Spleen (tissue), 11 donors: Measurements from ENCODE around the gene CAMK2G. TPM values are rescaled to one million over a fixed set of nuclear protein-coding genes. Genes with fewer than 3 reads are reported as not detected.
A peak's percentile ranks its signal among the peaks of the same experiment; 100 is the strongest.

Experiments
- DNase-seq: peaks from one replicate; pipeline ENCODE4 v3.0.0-alpha.2; 2020
- H3K27ac ChIP-seq, 8 donors: fragments of 200-600 bp; sonication (generic) in 7 of 8; 1 replicate in 4 of 8; 2 replicates in 4 of 8; pipeline versions ENCODE4 v1.5.0 to v1.8.0; 2016 to 2021; ENCODE audit warnings: inconsistent platforms in 4 of 8, mild to moderate bottlenecking in 4 of 8, moderate library complexity in 1 of 8
- H3K27me3 ChIP-seq, 7 donors: fragments of 200-600 bp; sonication (generic) in 6 of 7; replicated peaks in 1 of 7; 1 replicate in 4 of 7; 2 replicates in 3 of 7; pipeline versions ENCODE4 v1.5.0 to v1.8.0; 2016 to 2021; ENCODE audit warnings: inconsistent platforms in 3 of 7, mild to moderate bottlenecking in 1 of 7
- H3K36me3 ChIP-seq, 6 donors: fragments of 200-600 bp; sonication (generic) in 5 of 6; 1 replicate in 4 of 6; 2 replicates in 2 of 6; pipeline versions ENCODE4 v1.5.0 to v1.8.0; 2016 to 2021; ENCODE audit warnings: inconsistent platforms in 2 of 6
- H3K4me1 ChIP-seq, 6 donors: fragments of 200-600 bp; sonication (generic) in 5 of 6; 1 replicate in 3 of 6; 2 replicates in 3 of 6; pipeline versions ENCODE4 v1.5.0 to v1.8.0; 2016 to 2021; ENCODE audit warnings: inconsistent platforms in 3 of 6
- H3K4me3 ChIP-seq, 8 donors: fragments of 200-600 bp; sonication (generic) in 7 of 8; 1 replicate in 4 of 8; 2 replicates in 4 of 8; pipeline versions ENCODE4 v1.5.0 to v1.8.0; 2016 to 2021; ENCODE audit warnings: inconsistent platforms in 4 of 8, mild to moderate bottlenecking in 4 of 8, moderate library complexity in 2 of 8
- H3K9me3 ChIP-seq, 8 donors: fragments of 200-600 bp; sonication (generic) in 7 of 8; 1 replicate in 4 of 8; 2 replicates in 4 of 8; pipeline versions ENCODE4 v1.5.0 to v1.8.0; 2016 to 2021; ENCODE audit warnings: inconsistent platforms in 4 of 8
- POLR2A ChIP-seq, 3 donors: fragments of 450-650 bp; IDR thresholded peaks; one replicate each; pipeline ENCODE4 v1.5.1; 2017; ENCODE audit warnings: antibody characterized with exemption in 3 of 3, mild to moderate bottlenecking in 1 of 3
- POLR2AphosphoS5 ChIP-seq, 3 donors: sonication (generic); formaldehyde crosslinking; IDR thresholded peaks; one replicate each; pipeline ENCODE4 v1.5.1; 2017; ENCODE audit warnings: antibody characterized with exemption in 3 of 3
- WGBS, 5 donors: extraction: QIAGEN DNeasy Blood & Tissue Kit in 3 of 5; methylation state at CpG; one replicate each; pipeline versions ENCODE4 v1.1.5 to v1.1.7; 2013 to 2018; 5-methylcytosine and 5-hydroxymethylcytosine counted together
- intact Hi-C: fragments of 100-400 bp; cut with DNase I; formaldehyde crosslinking; loops from one replicate; pipeline ENCODE4 v1.15.0; 2023; ENCODE audit warnings: low total_unique reads
- polyA plus RNA-seq, 3 donors: library from polyadenylated mRNA; stranded (reverse); fragments of 200-250 nt; gene quantifications; one replicate each; pipeline ENCODE4 v1.2.1, GENCODE V29; 2013
- total RNA-seq, 7 donors: library from RNA; depleted of rRNA in 3 of 7; stranded (reverse); fragments of >200 nt in 3 of 7; fragmentation: NEBNext Ultra II Directional in 4 of 7; extraction: Animal tissue kit (Norgen Biotek cat#: 25700) in 4 of 7; gene quantifications; one replicate each; pipeline versions ENCODE4 v1.1.0 to v1.2.1, GENCODE V29; 2016 to 2021
- TF ChIP-seq, protein P1 (sequence below), 11 experiments: fragments of 200-600 bp in 7 of 11; fragments of 450-650 bp in 4 of 11; sonication (generic) in 4 of 11; IDR thresholded peaks in 8 of 11; conservative IDR thresholded peaks in 3 of 11; 1 replicate in 7 of 11; 2 replicates in 4 of 11; pipeline versions ENCODE4 v1.4.0 to v1.8.0; 2016 to 2021; ENCODE audit warnings: antibody characterized with exemption in 11 of 11, inconsistent platforms in 4 of 11, mild to moderate bottlenecking in 1 of 11
- donor health status: healthy with polysubstance abuse.
- donor health status: DM: no; HTN: no; CAD: no; lungs with moderate emphysema.
- donor health status: DM: no; HTN: no; CAD: no.
- donor health status: Bipolar disorder and iron deficiency.
- donor health status: healthy.
- donor health status: DM: no; HTN: no; CAD: no.
- donor health status: DM: yes; HTN: yes; CAD: no.

The CAMK2G gene
- total and polyA plus RNA-seq, 10 donors = 10.4 to 55.2 (median 43.9) TPM

DNA sequence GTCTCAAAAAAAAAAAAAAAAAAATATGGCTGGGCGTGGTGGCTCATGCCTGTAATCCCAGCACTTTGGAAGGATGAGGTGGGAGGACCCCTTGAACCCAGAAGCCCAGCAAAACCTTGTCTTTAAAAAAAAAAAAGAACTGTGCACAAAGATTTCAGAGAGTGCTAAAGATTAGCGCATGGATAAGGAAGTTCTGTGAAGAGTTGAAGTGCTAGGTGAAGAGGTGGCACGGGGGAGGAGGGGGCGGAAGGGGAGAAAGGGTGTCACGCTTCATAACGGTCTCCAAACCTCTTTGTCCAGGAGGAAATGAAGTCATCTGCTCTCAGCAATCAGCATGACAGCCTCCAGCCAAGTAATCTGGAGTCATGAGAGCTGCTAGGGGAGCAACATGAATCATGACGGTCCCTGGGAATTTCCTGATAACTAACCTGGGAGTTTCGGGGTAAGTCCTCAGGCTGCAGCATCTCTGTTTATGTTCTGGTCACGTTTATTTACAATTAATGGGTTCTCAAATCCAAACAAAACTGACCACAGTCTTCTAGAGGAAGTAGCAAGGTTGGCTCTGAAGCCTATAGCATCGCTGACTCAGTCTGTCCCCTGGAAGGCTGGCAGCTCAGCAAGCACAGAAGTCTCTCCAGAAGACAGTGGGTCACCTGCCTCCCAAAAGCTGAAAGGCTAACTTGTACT lies 34.6 kb upstream of the CAMK2G start:
- peaks cover 0 to 66% (median 8%) of the 10 kb centered on the region in 7 donors for H3K27me3 ChIP-seq
- intact Hi-C loops = no loop called here
- H3K36me3 ChIP-seq = peaks cover 0 to 6% (median 0%) of the 10 kb centered on the region in 6 donors
- TF ChIP-seq POLR2A (IDR thresholded peaks at IDR 0.05) (no peak), POLR2AphosphoS5 (IDR thresholded peaks at IDR 0.05) (peak in 1 of 3 donors; percentile 44)
- H3K27ac ChIP-seq = peak overlapping the region in 7 of 8 donors; percentile 52 to 88 (median 69)
- peak overlapping the region in 1 of 8 donors; percentile 35 for H3K4me3 ChIP-seq
- peaks cover 3 to 76% (median 47%) of the 10 kb centered on the region in 6 donors for H3K4me1 ChIP-seq
- 1 to 9% (median 5%) methylated on average over 8 to 10 of the region's 10 CpGs for WGBS, 5 donors
- no peak for DNase-seq
- H3K9me3 ChIP-seq = no peaks in the 10 kb centered on the region

GRCh38 chr10:73907841-73908517 lies 33.6 kb upstream of the CAMK2G start:
- peak overlapping the region in 7 of 8 donors; percentile 59 to 88 (median 69) for H3K27ac ChIP-seq
- no peak for DNase-seq
- H3K4me3 ChIP-seq = no peak overlapping the region
- no peaks in the 10 kb centered on the region for H3K36me3 ChIP-seq
- no peaks in the 10 kb centered on the region for H3K9me3 ChIP-seq
- peaks cover 0 to 65% (median 8%) of the 10 kb centered on the region in 7 donors for H3K27me3 ChIP-seq
- WGBS, 5 donors = 50 to 68% (median 59%) methylated on average over 6 of the region's 6 CpGs
- TF ChIP-seq POLR2A (IDR thresholded peaks at IDR 0.05) = no peak
- TF ChIP-seq, protein P1, sequence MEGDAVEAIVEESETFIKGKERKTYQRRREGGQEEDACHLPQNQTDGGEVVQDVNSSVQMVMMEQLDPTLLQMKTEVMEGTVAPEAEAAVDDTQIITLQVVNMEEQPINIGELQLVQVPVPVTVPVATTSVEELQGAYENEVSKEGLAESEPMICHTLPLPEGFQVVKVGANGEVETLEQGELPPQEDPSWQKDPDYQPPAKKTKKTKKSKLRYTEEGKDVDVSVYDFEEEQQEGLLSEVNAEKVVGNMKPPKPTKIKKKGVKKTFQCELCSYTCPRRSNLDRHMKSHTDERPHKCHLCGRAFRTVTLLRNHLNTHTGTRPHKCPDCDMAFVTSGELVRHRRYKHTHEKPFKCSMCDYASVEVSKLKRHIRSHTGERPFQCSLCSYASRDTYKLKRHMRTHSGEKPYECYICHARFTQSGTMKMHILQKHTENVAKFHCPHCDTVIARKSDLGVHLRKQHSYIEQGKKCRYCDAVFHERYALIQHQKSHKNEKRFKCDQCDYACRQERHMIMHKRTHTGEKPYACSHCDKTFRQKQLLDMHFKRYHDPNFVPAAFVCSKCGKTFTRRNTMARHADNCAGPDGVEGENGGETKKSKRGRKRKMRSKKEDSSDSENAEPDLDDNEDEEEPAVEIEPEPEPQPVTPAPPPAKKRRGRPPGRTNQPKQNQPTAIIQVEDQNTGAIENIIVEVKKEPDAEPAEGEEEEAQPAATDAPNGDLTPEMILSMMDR (IDR thresholded peaks at IDR 0.05 in 8 of 11, conservative IDR thresholded peaks at IDR 0.05 in 3 of 11) = no peak
- no peak for TF ChIP-seq POLR2AphosphoS5 (IDR thresholded peaks at IDR 0.05)
- peaks cover 3 to 73% (median 47%) of the 10 kb centered on the region in 6 donors for H3K4me1 ChIP-seq
- intact Hi-C loops = no loop called here

DNA sequence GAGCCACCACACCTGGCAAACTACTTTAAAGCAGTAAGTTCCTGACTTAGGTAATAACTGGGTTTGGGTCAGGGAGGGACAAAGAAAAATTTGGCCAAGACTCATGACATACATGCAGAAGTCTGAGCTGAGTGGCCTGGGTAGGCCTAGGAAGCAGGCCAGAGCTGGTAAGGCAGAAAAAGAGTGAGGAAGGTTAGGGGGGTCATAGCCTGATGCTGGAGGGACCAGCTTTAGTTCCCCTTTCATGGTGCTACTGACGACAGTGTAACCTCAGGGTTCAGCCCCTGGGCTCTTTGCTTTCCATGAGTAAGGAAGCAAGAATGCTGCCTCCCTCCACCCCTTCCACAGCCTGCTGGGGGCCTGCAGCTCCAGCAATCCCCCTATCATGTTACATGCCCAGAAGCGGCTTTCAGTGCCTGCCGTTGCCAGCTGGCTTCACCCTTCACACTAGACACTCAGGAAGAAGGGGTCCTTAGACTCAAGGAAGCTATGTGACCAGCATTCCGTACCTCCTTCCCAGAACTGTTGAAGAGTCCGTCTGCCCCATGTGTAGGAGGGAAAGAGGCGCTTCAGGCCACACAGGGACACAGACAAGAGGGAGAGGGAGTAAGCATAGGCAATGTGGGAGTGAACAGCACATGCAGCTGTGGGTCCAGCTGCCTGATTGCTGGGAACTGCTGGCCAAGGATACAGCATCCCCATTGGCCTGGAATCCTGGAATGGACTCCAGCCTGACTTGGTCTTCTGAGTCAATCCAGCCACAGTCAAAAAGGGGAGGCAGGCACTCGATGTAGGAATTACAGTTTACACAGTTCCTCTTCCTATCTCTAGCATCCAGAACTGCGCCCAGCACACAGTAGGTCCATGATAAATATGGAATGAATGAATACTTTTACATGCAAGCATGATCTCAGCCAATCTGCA lies 32.4 kb upstream of the CAMK2G start:
- H3K27ac ChIP-seq = peak overlapping the region in 7 of 8 donors; percentile 59 to 88 (median 69)
- H3K9me3 ChIP-seq = no peaks in the 10 kb centered on the region
- TF ChIP-seq POLR2A (IDR thresholded peaks at IDR 0.05) (no peak), POLR2AphosphoS5 (IDR thresholded peaks at IDR 0.05) (peak; percentile 22 to 77 (median 76))
- 61 to 69% (median 66%) methylated on average over 8 of the region's 8 CpGs for WGBS, 5 donors
- intact Hi-C loops = no loop called here
- H3K36me3 ChIP-seq = no peaks in the 10 kb centered on the region
- no peak for DNase-seq
- peaks cover 3 to 76% (median 43%) of the 10 kb centered on the region in 6 donors for H3K4me1 ChIP-seq
- no peak overlapping the region for H3K4me3 ChIP-seq
- H3K27me3 ChIP-seq = peaks cover 0 to 53% (median 7%) of the 10 kb centered on the region in 7 donors

DNA sequence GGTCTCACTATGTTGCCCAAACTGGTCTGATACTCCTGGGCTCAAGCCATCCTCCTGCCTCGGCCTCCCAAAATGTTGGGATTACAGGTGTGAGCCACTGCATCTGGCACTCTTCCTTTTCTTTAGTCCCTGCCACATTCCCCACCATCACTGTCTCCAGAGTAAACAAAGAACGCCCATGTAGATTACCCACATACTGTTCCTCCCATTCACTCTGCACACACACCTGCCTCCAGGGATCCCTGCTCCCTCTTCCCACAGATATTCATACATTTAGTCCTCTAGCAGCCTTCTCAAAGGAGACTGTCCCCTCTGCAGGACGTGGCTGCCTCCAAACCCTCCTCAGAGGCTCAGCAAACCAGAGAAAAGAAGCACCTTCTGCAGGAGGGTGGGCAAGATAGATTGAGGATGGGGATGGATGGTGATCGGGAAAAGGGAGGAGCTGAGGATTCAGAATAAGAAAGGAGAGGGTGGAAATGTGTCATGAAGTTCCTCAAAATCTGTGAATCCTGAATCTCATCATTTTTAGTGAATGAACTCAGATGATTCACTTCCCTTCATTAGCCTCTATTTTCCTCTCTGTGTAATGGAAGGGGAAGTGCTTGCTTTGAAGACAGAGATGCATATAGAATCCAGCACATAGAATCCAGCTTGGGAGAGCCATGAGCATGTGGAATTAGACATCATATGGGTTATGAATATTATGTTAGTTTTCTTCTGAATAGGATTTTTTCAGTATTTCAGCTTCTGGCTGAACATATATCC lies 31.1 kb upstream of the CAMK2G start:
- intact Hi-C loops = no loop called here
- Histone ChIP-seq H3K27me3 (peaks cover 0 to 39% (median 0%) of the 10 kb centered on the region in 7 donors), H3K4me3 (no peak overlapping the region), H3K4me1 (peaks cover 0 to 70% (median 30%) of the 10 kb centered on the region in 6 donors), H3K27ac (peak overlapping the region in 6 of 8 donors; percentile 65 to 88 (median 70)), H3K36me3 (no peaks in the 10 kb centered on the region), H3K9me3 (no peaks in the 10 kb centered on the region)
- TF ChIP-seq POLR2A (IDR thresholded peaks at IDR 0.05) = no peak
- TF ChIP-seq, protein P1 (IDR thresholded peaks at IDR 0.05 in 8 of 11, conservative IDR thresholded peaks at IDR 0.05 in 3 of 11) = no peak
- no peak for TF ChIP-seq POLR2AphosphoS5 (IDR thresholded peaks at IDR 0.05)
- WGBS, 5 donors = 78 to 89% (median 81%) methylated on average over 4 of the region's 4 CpGs
- DNase-seq = no peak
